ENCODE results near the gene EML6. TPM values are rescaled to one million over a fixed set of nuclear protein-coding genes. Genes with fewer than 3 reads are reported as not detected.

EML6 gene
- total and polyA plus RNA-seq, 2 of the 13 experiments (the other 11 are each of a cell fraction or from before 2014, with no cell fraction given): 17.2 to 32.4 TPM

DNA sequence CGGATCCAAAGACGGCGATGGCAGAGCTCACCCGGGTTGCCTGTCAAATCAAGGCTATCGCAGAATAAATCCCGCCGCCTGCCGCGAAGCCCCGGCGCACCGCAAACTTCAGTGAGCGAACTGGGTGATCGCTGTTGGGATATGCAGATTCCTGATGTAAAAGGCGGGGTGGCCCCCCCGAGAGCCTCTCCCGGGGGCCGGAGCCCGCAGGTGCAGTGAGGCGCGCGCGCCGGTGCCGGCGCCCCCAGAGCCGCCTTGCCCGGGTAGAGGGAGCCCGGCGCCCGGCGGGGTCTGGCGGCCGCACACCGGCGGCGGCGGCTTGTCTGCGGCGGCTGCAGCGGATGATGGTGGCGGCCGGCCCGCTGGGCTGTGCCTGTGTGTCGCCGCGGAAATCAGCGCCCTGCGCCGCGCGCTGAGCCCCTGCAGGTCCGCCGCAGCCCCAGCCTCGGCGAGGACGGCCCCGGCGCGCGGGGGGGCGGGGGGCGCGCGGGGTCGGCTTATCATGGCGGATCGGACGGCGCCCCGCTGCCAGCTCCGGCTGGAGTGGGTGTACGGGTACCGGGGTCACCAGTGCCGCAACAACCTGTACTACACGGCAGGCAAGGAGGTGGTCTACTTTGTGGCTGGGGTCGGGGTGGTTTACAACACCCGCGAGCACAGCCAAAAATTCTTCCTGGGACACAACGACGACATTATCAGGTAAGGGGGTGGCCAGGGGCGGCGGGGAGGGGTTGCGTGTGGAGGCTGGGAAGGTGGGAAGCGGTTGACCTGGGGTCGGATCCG lies 1.3 kb downstream of the EML6 start (continued):
- no peak for TF ChIP-seq ZNF142 (CRISPR knock-in tag; IDR thresholded peaks at IDR 0.05)
- TF ChIP-seq RBFOX2 (IDR thresholded peaks at IDR 0.05; ENCODE audit: low read depth, low read length): no peak; the same call in 1 of the 2 replicates
- no peak for TF ChIP-seq ZFP36L1 (CRISPR knock-in tag; IDR thresholded peaks at IDR 0.05)
- TF ChIP-seq KLF9 (CRISPR knock-in tag; IDR thresholded peaks at IDR 0.05; ENCODE audit: low read depth): no peak
- TF ChIP-seq SKI (IDR thresholded peaks at IDR 0.05; ENCODE audit: partially characterized antibody): peak; percentile 29
- no peak for TF ChIP-seq NFYC (CRISPR knock-in tag; IDR thresholded peaks at IDR 0.05)
- TF ChIP-seq XRCC5 (optimal IDR thresholded peaks at IDR 0.05; ENCODE audit: low read length): peak; percentile 16
- TF ChIP-seq NR2C2 (CRISPR knock-in tag; IDR thresholded peaks at IDR 0.05; ENCODE audit: borderline replicate concordance): no peak
- no peak for TF ChIP-seq ZNF652 (CRISPR knock-in tag; IDR thresholded peaks at IDR 0.05; ENCODE audit: borderline replicate concordance, low read depth)
- TF ChIP-seq ZNF30 (CRISPR knock-in tag; IDR thresholded peaks at IDR 0.05): no peak
- no peak for TF ChIP-seq CHD2 (IDR thresholded peaks at IDR 0.05; ENCODE audit: low read depth, low read length)
- TF ChIP-seq, protein P1, sequence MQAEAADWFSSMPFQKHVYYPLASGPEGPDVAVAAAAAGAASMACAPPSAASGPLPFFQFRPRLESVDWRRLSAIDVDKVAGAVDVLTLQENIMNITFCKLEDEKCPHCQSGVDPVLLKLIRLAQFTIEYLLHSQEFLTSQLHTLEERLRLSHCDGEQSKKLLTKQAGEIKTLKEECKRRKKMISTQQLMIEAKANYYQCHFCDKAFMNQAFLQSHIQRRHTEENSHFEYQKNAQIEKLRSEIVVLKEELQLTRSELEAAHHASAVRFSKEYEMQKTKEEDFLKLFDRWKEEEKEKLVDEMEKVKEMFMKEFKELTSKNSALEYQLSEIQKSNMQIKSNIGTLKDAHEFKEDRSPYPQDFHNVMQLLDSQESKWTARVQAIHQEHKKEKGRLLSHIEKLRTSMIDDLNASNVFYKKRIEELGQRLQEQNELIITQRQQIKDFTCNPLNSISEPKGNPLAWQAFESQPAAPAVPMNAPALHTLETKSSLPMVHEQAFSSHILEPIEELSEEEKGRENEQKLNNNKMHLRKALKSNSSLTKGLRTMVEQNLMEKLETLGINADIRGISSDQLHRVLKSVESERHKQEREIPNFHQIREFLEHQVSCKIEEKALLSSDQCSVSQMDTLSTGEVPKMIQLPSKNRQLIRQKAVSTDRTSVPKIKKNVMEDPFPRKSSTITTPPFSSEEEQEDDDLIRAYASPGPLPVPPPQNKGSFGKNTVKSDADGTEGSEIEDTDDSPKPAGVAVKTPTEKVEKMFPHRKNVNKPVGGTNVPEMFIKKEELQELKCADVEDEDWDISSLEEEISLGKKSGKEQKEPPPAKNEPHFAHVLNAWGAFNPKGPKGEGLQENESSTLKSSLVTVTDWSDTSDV (CRISPR knock-in tag; IDR thresholded peaks at IDR 0.05): no peak
- no peak for TF ChIP-seq ZNF224 (CRISPR knock-in tag; IDR thresholded peaks at IDR 0.05)
- TF ChIP-seq ZKSCAN1 (IDR thresholded peaks at IDR 0.05; ENCODE audit: low read length): no peak
- peak; percentile 35; the same call in 1 of the 2 replicates for TF ChIP-seq HIVEP1 (CRISPR knock-in tag; IDR thresholded peaks at IDR 0.05)
- no peak for TF ChIP-seq ELF1 (CRISPR knock-in tag; IDR thresholded peaks at IDR 0.05)
- TF ChIP-seq, protein P2, sequence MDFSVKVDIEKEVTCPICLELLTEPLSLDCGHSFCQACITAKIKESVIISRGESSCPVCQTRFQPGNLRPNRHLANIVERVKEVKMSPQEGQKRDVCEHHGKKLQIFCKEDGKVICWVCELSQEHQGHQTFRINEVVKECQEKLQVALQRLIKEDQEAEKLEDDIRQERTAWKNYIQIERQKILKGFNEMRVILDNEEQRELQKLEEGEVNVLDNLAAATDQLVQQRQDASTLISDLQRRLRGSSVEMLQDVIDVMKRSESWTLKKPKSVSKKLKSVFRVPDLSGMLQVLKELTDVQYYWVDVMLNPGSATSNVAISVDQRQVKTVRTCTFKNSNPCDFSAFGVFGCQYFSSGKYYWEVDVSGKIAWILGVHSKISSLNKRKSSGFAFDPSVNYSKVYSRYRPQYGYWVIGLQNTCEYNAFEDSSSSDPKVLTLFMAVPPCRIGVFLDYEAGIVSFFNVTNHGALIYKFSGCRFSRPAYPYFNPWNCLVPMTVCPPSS (IDR thresholded peaks at IDR 0.05): no peak
- TF ChIP-seq MAFF (IDR thresholded peaks at IDR 0.05; ENCODE audit: low read depth, low read length): no peak
- TF ChIP-seq, protein P3, sequence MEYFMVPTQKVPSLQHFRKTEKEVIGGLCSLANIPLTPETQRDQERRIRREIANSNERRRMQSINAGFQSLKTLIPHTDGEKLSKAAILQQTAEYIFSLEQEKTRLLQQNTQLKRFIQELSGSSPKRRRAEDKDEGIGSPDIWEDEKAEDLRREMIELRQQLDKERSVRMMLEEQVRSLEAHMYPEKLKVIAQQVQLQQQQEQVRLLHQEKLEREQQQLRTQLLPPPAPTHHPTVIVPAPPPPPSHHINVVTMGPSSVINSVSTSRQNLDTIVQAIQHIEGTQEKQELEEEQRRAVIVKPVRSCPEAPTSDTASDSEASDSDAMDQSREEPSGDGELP (IDR thresholded peaks at IDR 0.05; ENCODE audit: borderline replicate concordance, low read depth): no peak
